Endothelial cell (in vitro differentiated cells): ENCODE data around the gene PPP1R3E. TPM values are rescaled to one million over a fixed set of nuclear protein-coding genes. Genes with fewer than 3 reads are reported as not detected.
"Not testable (repeated sequence)": the region's sequence is repeated elsewhere in the genome, so short reads cannot be mapped to it uniquely, and the experiment has no call there.

Experiments
- DNase-seq: peaks from one replicate; pipeline ENCODE4 v3.0.0; 2021; ENCODE audit warnings: low spot score
- H3K27ac Mint-ChIP-seq: one replicate; pipeline ENCODE4 v1.8.0; 2021; ENCODE audit warnings: mixed read lengths, inconsistent platforms; ENCODE audit not compliant: unreplicated experiment
- H3K27me3 Mint-ChIP-seq: one replicate; pipeline ENCODE4 v1.8.0; 2021; ENCODE audit warnings: mild to moderate bottlenecking, moderate library complexity, mixed read lengths, inconsistent platforms; ENCODE audit not compliant: unreplicated experiment
- H3K36me3 Mint-ChIP-seq: one replicate; pipeline ENCODE4 v1.8.0; 2021; ENCODE audit warnings: mild to moderate bottlenecking, low read depth, mixed read lengths, inconsistent platforms; ENCODE audit not compliant: unreplicated experiment
- H3K4me1 Mint-ChIP-seq: one replicate; pipeline ENCODE4 v1.8.0; 2021; ENCODE audit warnings: mild to moderate bottlenecking, mixed read lengths, inconsistent platforms; ENCODE audit not compliant: unreplicated experiment
- H3K4me3 Mint-ChIP-seq: one replicate; pipeline ENCODE4 v1.8.0; 2021; ENCODE audit warnings: mild to moderate bottlenecking, mixed read lengths, inconsistent platforms; ENCODE audit not compliant: unreplicated experiment
- H3K9me3 Mint-ChIP-seq: one replicate; pipeline ENCODE4 v1.8.0; 2021; ENCODE audit warnings: mixed read lengths, inconsistent platforms; ENCODE audit not compliant: unreplicated experiment
- total RNA-seq: library from RNA; stranded (reverse); fragmentation: NEBNext Ultra II Directional; extraction: Animal tissue kit (Norgen Biotek cat#: 25700); gene quantifications from one replicate; pipeline ENCODE4 v1.2.1, GENCODE V29; 2021; ENCODE audit not compliant: unreplicated experiment
- TF ChIP-seq, protein P1 (sequence below): fragments of 200-600 bp; sonication (generic); IDR thresholded peaks from one replicate; pipeline ENCODE4 v1.5.0; 2021; ENCODE audit warnings: antibody characterized with exemption; ENCODE audit not compliant: unreplicated experiment

PPP1R3E gene
- total RNA-seq, 1 donor from 2014 or later = 8.4 TPM

DNA sequence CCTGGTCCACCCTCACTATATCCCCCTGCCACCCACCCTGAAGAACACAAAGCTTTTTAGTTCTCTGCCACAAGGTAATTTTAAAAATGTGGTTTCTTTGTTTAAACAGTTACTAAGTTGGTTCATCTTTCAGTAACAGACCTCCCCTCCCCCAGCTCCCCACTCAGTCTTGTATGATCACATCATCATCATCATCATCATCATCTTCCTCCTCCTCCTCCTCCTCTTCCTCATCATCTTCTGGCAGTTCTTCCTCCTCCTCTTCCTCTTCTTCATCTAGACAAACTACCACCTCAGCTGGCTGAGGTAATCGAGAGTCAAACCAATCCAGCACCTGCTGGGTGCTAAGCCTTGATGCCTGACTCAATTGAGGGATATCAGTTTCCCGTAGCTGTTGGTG is 27.2 kb downstream of the PPP1R3E start:
- no peak overlapping the region for H3K27ac Mint-ChIP-seq
- peaks cover 8% of the 10 kb centered on the region for H3K27me3 Mint-ChIP-seq

DNA sequence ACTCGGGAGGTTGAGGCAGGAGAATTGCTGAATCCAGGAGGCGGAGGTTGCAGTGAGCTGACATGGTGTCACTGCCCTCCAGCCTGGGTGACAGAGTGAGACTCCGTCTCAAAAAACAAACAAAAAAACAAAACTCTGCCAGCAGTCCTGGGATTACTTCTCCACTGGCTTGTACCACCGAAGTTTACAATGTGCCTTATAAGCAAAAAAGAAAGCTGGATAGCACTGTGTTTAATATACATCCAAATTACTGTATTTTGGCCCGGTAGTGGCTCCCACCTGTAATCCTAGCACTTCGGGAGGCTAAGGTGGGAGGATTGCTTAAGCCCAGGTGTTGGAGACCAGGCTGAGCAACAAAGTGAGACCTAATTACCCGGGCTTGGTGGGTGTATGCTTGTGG is 33.5 kb downstream of the PPP1R3E start:
- no peak for DNase-seq
- Mint-ChIP-seq H3K27me3 (peaks cover 3% of the 10 kb centered on the region), H3K4me3 (no peak overlapping the region), H3K36me3 (no peaks in the 10 kb centered on the region), H3K27ac (no peak overlapping the region), H3K4me1 (no peaks in the 10 kb centered on the region), H3K9me3 (no peaks in the 10 kb centered on the region)
- TF ChIP-seq, protein P1, sequence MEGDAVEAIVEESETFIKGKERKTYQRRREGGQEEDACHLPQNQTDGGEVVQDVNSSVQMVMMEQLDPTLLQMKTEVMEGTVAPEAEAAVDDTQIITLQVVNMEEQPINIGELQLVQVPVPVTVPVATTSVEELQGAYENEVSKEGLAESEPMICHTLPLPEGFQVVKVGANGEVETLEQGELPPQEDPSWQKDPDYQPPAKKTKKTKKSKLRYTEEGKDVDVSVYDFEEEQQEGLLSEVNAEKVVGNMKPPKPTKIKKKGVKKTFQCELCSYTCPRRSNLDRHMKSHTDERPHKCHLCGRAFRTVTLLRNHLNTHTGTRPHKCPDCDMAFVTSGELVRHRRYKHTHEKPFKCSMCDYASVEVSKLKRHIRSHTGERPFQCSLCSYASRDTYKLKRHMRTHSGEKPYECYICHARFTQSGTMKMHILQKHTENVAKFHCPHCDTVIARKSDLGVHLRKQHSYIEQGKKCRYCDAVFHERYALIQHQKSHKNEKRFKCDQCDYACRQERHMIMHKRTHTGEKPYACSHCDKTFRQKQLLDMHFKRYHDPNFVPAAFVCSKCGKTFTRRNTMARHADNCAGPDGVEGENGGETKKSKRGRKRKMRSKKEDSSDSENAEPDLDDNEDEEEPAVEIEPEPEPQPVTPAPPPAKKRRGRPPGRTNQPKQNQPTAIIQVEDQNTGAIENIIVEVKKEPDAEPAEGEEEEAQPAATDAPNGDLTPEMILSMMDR = no peak

More for the DNA sequence above, 27.2 kb downstream of the PPP1R3E start:
- peak overlapping the region; percentile 9 for H3K4me3 Mint-ChIP-seq
- no peaks in the 10 kb centered on the region for H3K9me3 Mint-ChIP-seq
- peaks cover 8% of the 10 kb centered on the region for H3K4me1 Mint-ChIP-seq
- DNase-seq = no peak
- TF ChIP-seq, protein P1 = no peak
- peaks cover 19% of the 10 kb centered on the region for H3K36me3 Mint-ChIP-seq

DNA sequence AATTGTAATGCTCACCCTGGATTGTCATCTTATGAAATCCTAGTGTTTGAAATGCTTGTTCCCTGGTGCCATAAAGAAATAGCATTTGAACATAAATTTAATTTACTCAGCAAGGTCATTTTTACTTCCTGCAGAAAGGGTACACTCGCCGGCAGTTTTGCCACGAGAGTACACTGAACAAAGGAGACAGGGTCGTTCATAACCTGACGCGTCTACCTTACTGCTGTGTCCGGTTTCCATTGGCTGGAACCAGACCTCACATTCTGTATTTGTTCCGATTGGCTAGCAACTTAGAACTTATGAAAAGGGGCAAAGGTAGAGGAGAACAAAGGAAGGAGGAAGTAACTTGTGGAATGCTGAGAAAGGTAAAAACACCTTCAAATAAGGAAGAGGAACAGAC is 41.8 kb downstream of the PPP1R3E start:
- H3K36me3 Mint-ChIP-seq, H3K27me3 Mint-ChIP-seq, H3K9me3 Mint-ChIP-seq, H3K4me3 Mint-ChIP-seq, DNase-seq, H3K4me1 Mint-ChIP-seq, H3K27ac Mint-ChIP-seq: not testable (repeated sequence)

DNA sequence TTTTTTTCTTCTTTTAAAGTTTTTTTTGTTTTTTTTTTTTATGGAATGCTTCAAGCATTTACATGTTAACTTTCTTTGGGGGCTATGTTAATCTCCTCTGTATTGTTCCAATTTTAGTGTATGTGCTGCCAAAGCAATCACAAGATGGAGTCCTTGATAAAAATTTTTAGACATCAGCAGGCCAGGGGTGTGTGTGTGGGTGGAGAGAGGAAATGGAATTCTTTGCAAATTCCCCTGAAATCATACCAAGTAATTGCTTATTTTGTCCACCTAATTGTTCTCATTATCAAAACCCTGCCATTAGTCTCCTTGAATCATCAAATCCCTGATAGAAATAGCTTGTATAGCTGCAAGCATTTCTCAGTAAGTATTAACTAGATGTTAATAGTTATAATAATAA is 43.2 kb downstream of the PPP1R3E start:
- no peaks in the 10 kb centered on the region for H3K27me3 Mint-ChIP-seq

DNA sequence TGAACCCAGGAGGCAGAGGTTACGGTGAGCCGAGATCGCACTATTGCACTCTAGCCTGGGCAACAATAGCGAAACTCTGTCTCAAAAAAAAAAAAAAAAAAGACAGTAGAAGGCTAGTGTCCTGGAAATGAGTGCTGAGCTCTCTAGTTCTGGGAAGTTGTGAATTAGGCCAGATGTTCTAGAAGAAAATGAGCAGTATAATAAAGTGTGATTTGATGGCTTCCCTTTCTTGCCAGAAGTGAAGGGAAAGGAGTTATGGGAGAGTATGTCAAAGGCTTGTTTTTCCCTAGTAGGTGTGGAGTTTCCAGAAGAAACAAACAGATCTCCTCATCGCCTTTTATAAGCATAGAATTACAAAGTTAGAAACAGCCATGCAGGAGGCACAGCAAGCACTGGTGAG is 44.4 kb downstream of the PPP1R3E start:
- no peak overlapping the region for H3K27ac Mint-ChIP-seq
- H3K4me3 Mint-ChIP-seq = no peak overlapping the region
- TF ChIP-seq, protein P1 = no peak
- H3K36me3 Mint-ChIP-seq = no peaks in the 10 kb centered on the region
- no peaks in the 10 kb centered on the region for H3K27me3 Mint-ChIP-seq
- no peak for DNase-seq
- no peaks in the 10 kb centered on the region for H3K9me3 Mint-ChIP-seq
- peaks cover 3% of the 10 kb centered on the region for H3K4me1 Mint-ChIP-seq

More for the DNA sequence above, 43.2 kb downstream of the PPP1R3E start:
- Mint-ChIP-seq H3K4me1 (peaks cover 3% of the 10 kb centered on the region), H3K4me3 (no peak overlapping the region), H3K36me3 (no peaks in the 10 kb centered on the region), H3K27ac (no peak overlapping the region), H3K9me3 (no peaks in the 10 kb centered on the region)
- TF ChIP-seq, protein P1 = no peak
- no peak for DNase-seq
